ENCODE results near the gene AGRP.

AGRP gene

DNA sequence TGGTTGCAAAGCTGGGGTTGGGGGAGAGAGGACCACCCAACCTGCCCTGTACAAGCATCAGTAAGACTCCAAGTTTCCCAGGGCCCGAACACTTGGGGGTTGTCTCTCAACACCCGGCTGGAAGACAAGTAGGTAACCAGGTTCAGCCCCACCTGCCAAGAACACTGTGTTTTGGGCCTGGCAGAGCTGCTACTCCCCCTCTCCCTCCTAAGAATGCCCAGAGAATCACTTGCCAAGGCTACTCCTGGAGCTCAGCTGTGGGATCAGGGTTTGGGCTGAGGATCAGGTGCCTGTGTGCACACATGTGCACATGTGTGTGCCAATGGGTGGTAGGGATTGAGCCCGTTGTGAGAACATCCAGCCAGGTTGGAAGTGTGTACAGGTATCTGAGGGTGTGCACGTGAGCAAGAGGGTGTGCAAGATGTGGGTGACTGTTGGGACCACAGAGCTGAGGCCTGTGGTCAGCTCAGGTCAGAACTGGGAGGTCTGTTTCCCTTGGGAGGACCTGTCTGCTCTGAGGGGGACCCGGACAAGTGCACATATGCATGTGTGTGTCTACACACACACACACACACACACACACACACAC lies 50.1 kb downstream of the AGRP start:
- peaks cover 19% of the 10 kb centered on the region for H3K27me3 ChIP-seq (ENCODE audit: control insufficient read depth, insufficient read depth, low read length)
- no peaks in the 10 kb centered on the region for H3K9me3 ChIP-seq (ENCODE audit: control insufficient read depth, insufficient read depth, low read length)
- peaks cover 27% of the 10 kb centered on the region for H3K4me1 ChIP-seq (ENCODE audit: control insufficient read depth, insufficient read depth, low read length)
- H3K36me3 ChIP-seq (ENCODE audit: control insufficient read depth, insufficient read depth, low read length) = peaks cover 21% of the 10 kb centered on the region
- no peak overlapping the region for H3K27ac ChIP-seq (ENCODE audit: low read depth, low read length)
- H3K9ac ChIP-seq (ENCODE audit: low read depth, low read length) = no peak overlapping the region
- H3K4me3 ChIP-seq (ENCODE audit: low read depth, low read length) = no peak overlapping the region

Measured in HUES48 (cell line).